Uterus (tissue), 2 donors: ENCODE results near the gene RRP36.

ENCODE experiments used
- POLR2A ChIP-seq, 2 donors: fragments of 450-650 bp; IDR thresholded peaks; one replicate each; pipeline ENCODE4 v1.6.1; 2016; ENCODE audit warnings: antibody characterized with exemption in 2 of 2, mild to moderate bottlenecking in 1 of 2, moderate library complexity in 1 of 2
- TF ChIP-seq, protein P1 (sequence below), 4 experiments: fragments of 200-600 bp in 2 of 4; fragments of 450-650 bp in 2 of 4; sonication (generic) in 2 of 4; IDR thresholded peaks; one replicate each; pipeline ENCODE4 v1.5.1; 2016 to 2019; ENCODE audit warnings: antibody characterized with exemption in 4 of 4, mild to moderate bottlenecking in 2 of 4, moderate library complexity in 1 of 4

DNA sequence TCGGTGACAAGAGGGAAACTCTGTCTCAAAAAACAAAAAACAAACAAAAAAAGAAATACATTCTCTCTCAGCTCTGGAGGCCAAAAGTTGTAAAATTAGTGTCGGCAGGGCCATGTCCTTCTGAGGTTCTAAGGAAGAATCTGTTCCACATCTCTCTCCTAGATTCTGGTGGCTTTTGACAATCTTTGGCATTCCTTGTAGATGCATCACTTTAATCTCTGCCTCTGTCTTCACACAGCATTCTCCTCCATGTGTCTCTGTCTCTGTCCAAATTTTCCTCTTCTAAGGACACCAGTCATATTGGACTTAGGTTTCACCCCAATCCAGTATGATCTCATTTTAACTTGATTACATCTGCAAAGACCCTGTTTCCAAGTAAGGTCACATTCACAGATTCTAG is 28.0 kb upstream of the RRP36 start:
- TF ChIP-seq, protein P1, sequence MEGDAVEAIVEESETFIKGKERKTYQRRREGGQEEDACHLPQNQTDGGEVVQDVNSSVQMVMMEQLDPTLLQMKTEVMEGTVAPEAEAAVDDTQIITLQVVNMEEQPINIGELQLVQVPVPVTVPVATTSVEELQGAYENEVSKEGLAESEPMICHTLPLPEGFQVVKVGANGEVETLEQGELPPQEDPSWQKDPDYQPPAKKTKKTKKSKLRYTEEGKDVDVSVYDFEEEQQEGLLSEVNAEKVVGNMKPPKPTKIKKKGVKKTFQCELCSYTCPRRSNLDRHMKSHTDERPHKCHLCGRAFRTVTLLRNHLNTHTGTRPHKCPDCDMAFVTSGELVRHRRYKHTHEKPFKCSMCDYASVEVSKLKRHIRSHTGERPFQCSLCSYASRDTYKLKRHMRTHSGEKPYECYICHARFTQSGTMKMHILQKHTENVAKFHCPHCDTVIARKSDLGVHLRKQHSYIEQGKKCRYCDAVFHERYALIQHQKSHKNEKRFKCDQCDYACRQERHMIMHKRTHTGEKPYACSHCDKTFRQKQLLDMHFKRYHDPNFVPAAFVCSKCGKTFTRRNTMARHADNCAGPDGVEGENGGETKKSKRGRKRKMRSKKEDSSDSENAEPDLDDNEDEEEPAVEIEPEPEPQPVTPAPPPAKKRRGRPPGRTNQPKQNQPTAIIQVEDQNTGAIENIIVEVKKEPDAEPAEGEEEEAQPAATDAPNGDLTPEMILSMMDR (IDR thresholded peaks at IDR 0.05), result no peak
- no peak for TF ChIP-seq POLR2A (IDR thresholded peaks at IDR 0.05)
